Measurements from ENCODE around the gene PDZD4. TPM values are rescaled to one million over a fixed set of nuclear protein-coding genes. Genes with fewer than 3 reads are reported as not detected.

PDZD4 gene
- total RNA-seq, 2 experiments from 2014 or later, result not detected

GRCh38 chrX:153769158-153769864 is 61.0 kb downstream of the PDZD4 start:
- ChIA-PET POLR2A (no interaction called here), CTCF (ENCODE audit: unreplicated experiment) (no interaction called here)

GRCh38 chrX:153768311-153769157 is 61.8 kb downstream of the PDZD4 start:
- Histone ChIP-seq H3K4me1 (ENCODE audit: insufficient read depth, low read length, poor library complexity, severe bottlenecking) (peaks cover 6% of the 10 kb centered on the region), H3K36me3 (ENCODE audit: insufficient read depth, low read length) (no peaks in the 10 kb centered on the region), H3K4me3 (ENCODE audit: low read depth, low read length, poor library complexity, severe bottlenecking) (no peak overlapping the region), H3K4me2 (ENCODE audit: low read length) (no peak overlapping the region), H2AFZ (ENCODE audit: low read length) (no peak overlapping the region), H3K9me2 (ENCODE audit: insufficient read depth, low read length) (no peaks in the 10 kb centered on the region), H3K27ac (ENCODE audit: low read depth, low read length, poor library complexity, severe bottlenecking) (no peak overlapping the region), H3K79me2 (ENCODE audit: insufficient read depth, low read depth, low read length) (no peaks in the 10 kb centered on the region), H3K9me3 (ENCODE audit: low read length) (no peaks in the 10 kb centered on the region), H4K20me1 (ENCODE audit: insufficient read depth, low read length) (no peaks in the 10 kb centered on the region)
- CTCF ChIA-PET (ENCODE audit: unreplicated experiment), result no interaction called here
- BruUV-seq (replicated peaks), result no TSS peak
- TF ChIP-seq CTCF (conservative IDR thresholded peaks at IDR 0.05; ENCODE audit: low read length) (no peak), EZH2phosphoT487 (IDR thresholded peaks at IDR 0.05; ENCODE audit: borderline replicate concordance, low read depth, low read length) (no peak)
- POLR2A ChIA-PET, result no interaction called here
- intact Hi-C loops (cut with micrococcal nuclease; ENCODE audit: unreplicated experiment), result loop anchor here (10.0 kb wide), 2 partner anchors 66 to 84 kb away; partner anchors contain the start of genes PDZD4 and SLC6A8
- no peak for DNase-seq (ENCODE audit: low spot score)

More at GRCh38 chrX:153769158-153769864, 61.0 kb downstream of the PDZD4 start:
- H3K9me3 ChIP-seq (ENCODE audit: low read length), result no peaks in the 10 kb centered on the region
- H4K20me1 ChIP-seq (ENCODE audit: insufficient read depth, low read length), result no peaks in the 10 kb centered on the region
- intact Hi-C loops (cut with micrococcal nuclease; ENCODE audit: unreplicated experiment), result loop anchor here (10.0 kb wide), 2 partner anchors 65 to 85 kb away; partner anchors contain the start of genes PDZD4 and SLC6A8
- no peak overlapping the region for H3K4me3 ChIP-seq (ENCODE audit: low read depth, low read length, poor library complexity, severe bottlenecking)
- no peak overlapping the region for H3K4me2 ChIP-seq (ENCODE audit: low read length)
- no peaks in the 10 kb centered on the region for H3K79me2 ChIP-seq (ENCODE audit: insufficient read depth, low read depth, low read length)
- H3K27ac ChIP-seq (ENCODE audit: low read depth, low read length, poor library complexity, severe bottlenecking), result no peak overlapping the region
- H3K9me2 ChIP-seq (ENCODE audit: insufficient read depth, low read length), result no peaks in the 10 kb centered on the region
- no peaks in the 10 kb centered on the region for H3K36me3 ChIP-seq (ENCODE audit: insufficient read depth, low read length)
- TF ChIP-seq CTCF (conservative IDR thresholded peaks at IDR 0.05; ENCODE audit: low read length) (no peak), EZH2phosphoT487 (IDR thresholded peaks at IDR 0.05; ENCODE audit: borderline replicate concordance, low read depth, low read length) (no peak)
- peaks cover 6% of the 10 kb centered on the region for H3K4me1 ChIP-seq (ENCODE audit: insufficient read depth, low read length, poor library complexity, severe bottlenecking)
- no peak overlapping the region for H2AFZ ChIP-seq (ENCODE audit: low read length)
- DNase-seq (ENCODE audit: low spot score), result no peak
- BruUV-seq (replicated peaks), result no TSS peak

Data from OCI-LY7 (cell line).